T follicular helper cell (primary cell): ENCODE data around the gene MRPL14.
"Not testable (repeated sequence)": the region's sequence is repeated elsewhere in the genome, so short reads cannot be mapped to it uniquely, and the experiment has no call there.

Experiments used
- DNase-seq: peaks from one replicate; pipeline ENCODE4 v3.0.0-alpha.2; 2020; ENCODE audit warnings: low read depth

The MRPL14 gene

GRCh38 chr6:44149369-44150012 lies 22.2 kb upstream of the MRPL14 start:
- no peak for DNase-seq

- no peak for DNase-seq
Measured at GRCh38 chr6:44148306-44148705, 21.1 kb upstream of the MRPL14 start.

GRCh38 chr6:44147256-44147655 lies 20.0 kb upstream of the MRPL14 start:
- DNase-seq, result no peak

GRCh38 chr6:44146685-44147084 lies 19.4 kb upstream of the MRPL14 start:
- DNase-seq, result no peak

- DNase-seq, result no peak
Measured at GRCh38 chr6:44145839-44146238, 18.6 kb upstream of the MRPL14 start.

GRCh38 chr6:44144536-44144935 lies 17.3 kb upstream of the MRPL14 start:
- not testable (repeated sequence) for DNase-seq

GRCh38 chr6:44143731-44144130 lies 16.5 kb upstream of the MRPL14 start:
- DNase-seq, result no peak

- no peak for DNase-seq
Measured at GRCh38 chr6:44142835-44143234, 15.6 kb upstream of the MRPL14 start.

- DNase-seq, result no peak
Measured at GRCh38 chr6:44139351-44139743, 12.1 kb upstream of the MRPL14 start.

- no peak for DNase-seq
Measured at GRCh38 chr6:44138717-44139350, 11.6 kb upstream of the MRPL14 start.

GRCh38 chr6:44135875-44136274 lies 8.6 kb upstream of the MRPL14 start:
- DNase-seq, result no peak

- DNase-seq, result no peak
Measured at GRCh38 chr6:44135173-44135758, 8.0 kb upstream of the MRPL14 start.

- no peak for DNase-seq
Measured at GRCh38 chr6:44133981-44134711, 6.9 kb upstream of the MRPL14 start.

- no peak for DNase-seq
Measured at GRCh38 chr6:44133003-44133931, 6.0 kb upstream of the MRPL14 start.

GRCh38 chr6:44132476-44132875 lies 5.2 kb upstream of the MRPL14 start:
- DNase-seq, result no peak

GRCh38 chr6:44131892-44132291 lies 4.6 kb upstream of the MRPL14 start:
- DNase-seq, result no peak

- DNase-seq, result no peak
Measured at GRCh38 chr6:44129841-44130322, 2.6 kb upstream of the MRPL14 start.

- DNase-seq, result no peak
Measured at GRCh38 chr6:44128020-44128917, 1.0 kb upstream of the MRPL14 start.

GRCh38 chr6:44126320-44127149 lies 717 bp downstream of the MRPL14 start:
- DNase-seq, result peak; percentile 45

GRCh38 chr6:44123544-44123943 lies 3.7 kb downstream of the MRPL14 start:
- no peak for DNase-seq
